OCI-M2 (cell line): ENCODE measurements around the gene C1RL.

ENCODE experiments used
- DNase-seq: peaks from one replicate; lab custom pipeline; 2025; ENCODE audit not compliant: unreplicated experiment; lab: John Stamatoyannopoulos, UW

The C1RL gene

GRCh38 chr12:7137908-7138307 lies 28.9 kb upstream of the C1RL start:
- DNase-seq, result no peak

- DNase-seq, result no peak
Measured at GRCh38 chr12:7136676-7137075, 27.7 kb upstream of the C1RL start.

GRCh38 chr12:7136071-7136470 lies 27.1 kb upstream of the C1RL start:
- DNase-seq, result no peak

GRCh38 chr12:7134396-7135166 lies 25.6 kb upstream of the C1RL start:
- DNase-seq, result no peak

GRCh38 chr12:7131502-7131866 lies 22.5 kb upstream of the C1RL start:
- no peak for DNase-seq

- DNase-seq, result no peak
Measured at GRCh38 chr12:7130701-7131501, 21.9 kb upstream of the C1RL start.

- DNase-seq, result no peak
Measured at GRCh38 chr12:7129872-7130691, 21.1 kb upstream of the C1RL start, which contains the start of gene CLSTN3. Gene CLSTN3 (plus strand): TSS chr12:7130371. CDS start chr12:7130649, 278 bp downstream.

GRCh38 chr12:7129287-7129871 lies 20.4 kb upstream of the C1RL start:
- no peak for DNase-seq

GRCh38 chr12:7128681-7129286 lies 19.8 kb upstream of the C1RL start, which contains the start of gene RBP5:
Gene RBP5 (minus strand): TSS chr12:7128889. CDS start chr12:7128775, 114 bp downstream.
- no peak for DNase-seq

- DNase-seq, result no peak
Measured at GRCh38 chr12:7127916-7128626, 19.1 kb upstream of the C1RL start.

- no peak for DNase-seq
Measured at GRCh38 chr12:7125632-7126227, 16.7 kb upstream of the C1RL start.

- no peak for DNase-seq
Measured at GRCh38 chr12:7123806-7124522, 14.9 kb upstream of the C1RL start.

- DNase-seq, result no peak
Measured at GRCh38 chr12:7122811-7123769, 14.1 kb upstream of the C1RL start.

GRCh38 chr12:7121324-7121723 lies 12.3 kb upstream of the C1RL start:
- no peak for DNase-seq

- DNase-seq, result no peak
Measured at GRCh38 chr12:7120166-7120565, 11.2 kb upstream of the C1RL start.

- DNase-seq, result no peak
Measured at GRCh38 chr12:7118881-7119280, 9.9 kb upstream of the C1RL start.

GRCh38 chr12:7117670-7118069 lies 8.7 kb upstream of the C1RL start:
- DNase-seq, result no peak

- DNase-seq, result no peak
Measured at GRCh38 chr12:7116916-7117315, 7.9 kb upstream of the C1RL start.
